ENCODE results near the gene CRYL1.

CRYL1 gene

DNA sequence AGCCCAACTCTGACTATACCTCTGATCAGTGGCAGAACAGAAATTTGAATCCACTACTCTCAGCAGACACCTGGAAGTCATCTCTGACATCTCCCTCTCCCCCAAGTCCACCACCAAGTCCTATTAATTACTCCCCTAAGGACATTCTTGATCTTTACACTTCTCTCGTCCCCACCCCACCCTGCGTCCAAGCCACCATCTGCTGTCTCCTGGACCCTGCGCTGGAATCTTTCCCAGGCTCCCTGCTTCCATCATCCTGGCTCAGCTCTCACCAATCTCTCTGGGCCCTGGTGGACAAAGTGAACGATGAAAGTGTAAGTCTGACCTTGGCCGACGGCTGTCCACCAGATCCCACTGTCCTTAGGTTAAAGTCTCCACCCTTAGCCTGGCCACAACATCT lies 147.9 kb downstream of the CRYL1 start:
- Histone ChIP-seq H2AK5ac (ENCODE audit: low read depth, low read length) (no peak overlapping the region), H2AFZ (ENCODE audit: low read length) (no peak overlapping the region), H2BK120ac (ENCODE audit: low read depth, low read length) (no peak overlapping the region), H3K4me3 (ENCODE audit: low read length in 2 of 2) (no peak overlapping the region), H2BK12ac (ENCODE audit: low read length) (no peak overlapping the region), H4K91ac (ENCODE audit: low read depth, low read length, poor library complexity) (no peak overlapping the region), H3K27ac (replicated peaks; ENCODE audit: low read length) (no peak overlapping the region), H3K4me2 (ENCODE audit: insufficient read depth, low read length, poor library complexity, severe bottlenecking) (no peak overlapping the region), H4K8ac (ENCODE audit: low read depth, low read length) (no peak overlapping the region), H3K9ac (ENCODE audit: low read depth, low read length, poor library complexity) (peak overlapping the region; percentile 12), H3K9me3 (replicated peaks in 1 of 2; ENCODE audit: control insufficient read depth in 2 of 2, insufficient read depth in 1 of 2, low read depth in 1 of 2, low read length in 2 of 2) (no peaks in the 10 kb centered on the region), H3K14ac (ENCODE audit: low read length) (no peak overlapping the region), H3K27me3 (ENCODE audit: control insufficient read depth in 3 of 3, insufficient read depth in 3 of 3, low read depth in 1 of 3, low read length in 3 of 3) (no peaks in the 10 kb centered on the region), H2BK5ac (ENCODE audit: low read length) (no peak overlapping the region), H3K79me1 (ENCODE audit: low read depth, low read length) (no peaks in the 10 kb centered on the region), H3K4ac (ENCODE audit: low read length) (no peak overlapping the region), H3K4me1 (ENCODE audit: control insufficient read depth in 2 of 2, insufficient read depth in 1 of 2, low read depth in 1 of 2, low read length in 2 of 2) (peaks cover 0 to 3% of the 10 kb centered on the region in 2 donors), H2BK15ac (ENCODE audit: low read length) (no peak overlapping the region), H3K18ac (ENCODE audit: low read length) (no peak overlapping the region), H3K36me3 (replicated peaks in 1 of 2; ENCODE audit: control insufficient read depth in 2 of 2, insufficient read depth in 2 of 2, low read length in 2 of 2) (no peaks in the 10 kb centered on the region), H3K23ac (ENCODE audit: low read depth, low read length, poor library complexity) (no peak overlapping the region)
- no CpG with 5 or more reads among the region's 6 CpGs for WGBS, 2 donors (ENCODE audit: extremely low coverage in 2 of 2, insufficient read length in 2 of 2, insufficient replicate concordance in 1 of 2)
- DNase-seq (ENCODE audit: low spot score) = no peak

DNA sequence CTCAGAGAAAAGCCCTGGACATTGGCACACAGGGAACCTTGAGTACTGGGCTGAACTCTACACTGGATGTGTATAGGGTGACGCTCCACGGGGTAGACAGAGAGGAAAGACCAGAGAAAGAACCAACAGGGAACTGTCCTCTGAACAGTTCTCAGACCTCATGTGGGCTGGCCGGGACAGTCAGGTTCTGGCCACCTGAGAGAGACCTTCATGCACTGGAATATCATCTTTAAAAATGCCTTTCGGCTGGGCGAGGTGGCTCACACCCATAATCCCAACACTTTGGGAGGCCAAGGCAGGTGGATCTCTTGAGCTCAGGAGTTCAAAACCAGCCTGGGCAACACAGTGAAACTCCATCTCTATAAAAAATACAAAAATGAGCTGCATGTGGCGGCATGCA lies 149.8 kb downstream of the CRYL1 start:
- Histone ChIP-seq H4K91ac (ENCODE audit: low read depth, low read length, poor library complexity) (no peak overlapping the region), H2AFZ (ENCODE audit: low read length) (no peak overlapping the region), H3K27me3 (ENCODE audit: control insufficient read depth in 3 of 3, insufficient read depth in 3 of 3, low read depth in 1 of 3, low read length in 3 of 3) (no peaks in the 10 kb centered on the region), H2BK15ac (ENCODE audit: low read length) (no peak overlapping the region), H2BK12ac (ENCODE audit: low read length) (no peak overlapping the region), H3K79me1 (ENCODE audit: low read depth, low read length) (no peaks in the 10 kb centered on the region), H3K27ac (replicated peaks; ENCODE audit: low read length) (no peak overlapping the region), H3K9ac (ENCODE audit: low read depth, low read length, poor library complexity) (no peak overlapping the region), H3K36me3 (replicated peaks in 1 of 2; ENCODE audit: control insufficient read depth in 2 of 2, insufficient read depth in 2 of 2, low read length in 2 of 2) (no peaks in the 10 kb centered on the region), H3K4me2 (ENCODE audit: insufficient read depth, low read length, poor library complexity, severe bottlenecking) (no peak overlapping the region), H3K4me1 (ENCODE audit: control insufficient read depth in 2 of 2, insufficient read depth in 1 of 2, low read depth in 1 of 2, low read length in 2 of 2) (peaks cover 0 to 5% of the 10 kb centered on the region in 2 donors), H4K8ac (ENCODE audit: low read depth, low read length) (no peak overlapping the region), H3K9me3 (replicated peaks in 1 of 2; ENCODE audit: control insufficient read depth in 2 of 2, insufficient read depth in 1 of 2, low read depth in 1 of 2, low read length in 2 of 2) (no peaks in the 10 kb centered on the region), H2AK5ac (ENCODE audit: low read depth, low read length) (no peak overlapping the region), H2BK5ac (ENCODE audit: low read length) (no peak overlapping the region), H3K4me3 (ENCODE audit: low read length in 2 of 2) (no peak overlapping the region), H3K14ac (ENCODE audit: low read length) (no peak overlapping the region), H3K23ac (ENCODE audit: low read depth, low read length, poor library complexity) (no peak overlapping the region), H2BK120ac (ENCODE audit: low read depth, low read length) (no peak overlapping the region), H3K4ac (ENCODE audit: low read length) (no peak overlapping the region), H3K18ac (ENCODE audit: low read length) (no peak overlapping the region)
- no CpG with 5 or more reads among the region's 6 CpGs for WGBS, 2 donors (ENCODE audit: extremely low coverage in 2 of 2, insufficient read length in 2 of 2, insufficient replicate concordance in 1 of 2)
- DNase-seq (ENCODE audit: low spot score) = no peak

DNA sequence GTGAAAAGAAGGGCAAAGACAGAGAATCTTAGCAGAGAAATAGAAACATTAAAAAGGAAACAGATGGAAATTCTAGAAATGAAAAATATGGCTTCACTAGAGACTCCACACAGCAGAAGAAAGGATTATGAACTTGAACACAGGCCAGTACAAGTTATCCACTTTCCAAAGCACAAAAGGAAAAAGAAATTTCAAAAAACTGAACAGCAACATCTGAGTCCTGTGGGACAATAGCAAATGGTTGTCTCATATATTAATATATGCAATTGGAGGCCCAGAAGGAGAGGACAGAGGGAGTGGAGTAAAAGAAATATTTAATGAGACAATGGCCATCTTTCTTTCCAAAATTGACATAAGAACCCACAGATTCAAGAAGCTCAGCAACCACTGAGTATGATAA lies 151.8 kb downstream of the CRYL1 start:
- no peak overlapping the region for H2BK15ac ChIP-seq (ENCODE audit: low read length)
- H3K27ac ChIP-seq (replicated peaks; ENCODE audit: low read length) = no peak overlapping the region
- H3K9ac ChIP-seq (ENCODE audit: low read depth, low read length, poor library complexity) = no peak overlapping the region
- no peaks in the 10 kb centered on the region for H3K27me3 ChIP-seq (ENCODE audit: control insufficient read depth in 3 of 3, insufficient read depth in 3 of 3, low read depth in 1 of 3, low read length in 3 of 3)
- no peak overlapping the region for H2AFZ ChIP-seq (ENCODE audit: low read length)
- H2BK12ac ChIP-seq (ENCODE audit: low read length) = no peak overlapping the region
- no peak overlapping the region for H3K14ac ChIP-seq (ENCODE audit: low read length)
- DNase-seq (ENCODE audit: low spot score) = no peak
- no peak overlapping the region for H3K23ac ChIP-seq (ENCODE audit: low read depth, low read length, poor library complexity)
- no peaks in the 10 kb centered on the region for H3K36me3 ChIP-seq (replicated peaks in 1 of 2; ENCODE audit: control insufficient read depth in 2 of 2, insufficient read depth in 2 of 2, low read length in 2 of 2)
- no peak overlapping the region for H2BK120ac ChIP-seq (ENCODE audit: low read depth, low read length)
- no peak overlapping the region for H3K4me3 ChIP-seq (ENCODE audit: low read length in 2 of 2)
- H3K4me1 ChIP-seq (ENCODE audit: control insufficient read depth in 2 of 2, insufficient read depth in 1 of 2, low read depth in 1 of 2, low read length in 2 of 2) = peaks cover 0 to 5% of the 10 kb centered on the region in 2 donors
- H4K8ac ChIP-seq (ENCODE audit: low read depth, low read length) = no peak overlapping the region
- no peak overlapping the region for H3K4me2 ChIP-seq (ENCODE audit: insufficient read depth, low read length, poor library complexity, severe bottlenecking)
- H3K4ac ChIP-seq (ENCODE audit: low read length) = no peak overlapping the region
- H2BK5ac ChIP-seq (ENCODE audit: low read length) = no peak overlapping the region
- H3K18ac ChIP-seq (ENCODE audit: low read length) = no peak overlapping the region
- H3K9me3 ChIP-seq (replicated peaks in 1 of 2; ENCODE audit: control insufficient read depth in 2 of 2, insufficient read depth in 1 of 2, low read depth in 1 of 2, low read length in 2 of 2) = no peaks in the 10 kb centered on the region
- no peaks in the 10 kb centered on the region for H3K79me1 ChIP-seq (ENCODE audit: low read depth, low read length)
- no peak overlapping the region for H4K91ac ChIP-seq (ENCODE audit: low read depth, low read length, poor library complexity)
- no peak overlapping the region for H2AK5ac ChIP-seq (ENCODE audit: low read depth, low read length)

DNA sequence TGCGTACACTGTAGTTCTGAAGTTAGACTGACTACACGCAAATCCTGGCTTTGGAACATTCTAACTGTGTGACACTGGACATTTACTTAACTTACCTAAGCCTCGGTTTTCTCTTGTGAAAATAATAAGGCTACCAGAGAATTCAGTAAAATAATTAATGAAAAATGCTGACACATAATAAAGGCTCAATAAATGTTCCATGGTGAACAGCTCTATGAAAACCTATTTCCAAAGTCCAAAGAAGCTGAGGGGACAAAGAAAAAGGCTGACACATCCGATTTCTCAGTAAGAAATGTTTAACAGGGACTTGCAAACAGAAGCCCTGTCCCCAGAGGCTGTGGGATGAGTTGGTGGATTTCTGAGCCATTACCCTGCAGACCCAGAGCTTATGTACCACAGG lies 153.8 kb downstream of the CRYL1 start:
- no peak overlapping the region for H3K18ac ChIP-seq (ENCODE audit: low read length)
- H4K91ac ChIP-seq (ENCODE audit: low read depth, low read length, poor library complexity) = no peak overlapping the region
- no peak overlapping the region for H2BK12ac ChIP-seq (ENCODE audit: low read length)
- H3K4me1 ChIP-seq (ENCODE audit: control insufficient read depth in 2 of 2, insufficient read depth in 1 of 2, low read depth in 1 of 2, low read length in 2 of 2) = peaks cover 0 to 2% of the 10 kb centered on the region in 2 donors
- H3K9ac ChIP-seq (ENCODE audit: low read depth, low read length, poor library complexity) = no peak overlapping the region
- no peak overlapping the region for H3K4me2 ChIP-seq (ENCODE audit: insufficient read depth, low read length, poor library complexity, severe bottlenecking)
- no peak overlapping the region for H4K8ac ChIP-seq (ENCODE audit: low read depth, low read length)
- H3K27ac ChIP-seq (replicated peaks; ENCODE audit: low read length) = no peak overlapping the region
- no peak for DNase-seq (ENCODE audit: low spot score)
- no peaks in the 10 kb centered on the region for H3K36me3 ChIP-seq (replicated peaks in 1 of 2; ENCODE audit: control insufficient read depth in 2 of 2, insufficient read depth in 2 of 2, low read length in 2 of 2)
- H3K9me3 ChIP-seq (replicated peaks in 1 of 2; ENCODE audit: control insufficient read depth in 2 of 2, insufficient read depth in 1 of 2, low read depth in 1 of 2, low read length in 2 of 2) = no peaks in the 10 kb centered on the region
- no peak overlapping the region for H3K4ac ChIP-seq (ENCODE audit: low read length)
- H2BK15ac ChIP-seq (ENCODE audit: low read length) = no peak overlapping the region
- H2AK5ac ChIP-seq (ENCODE audit: low read depth, low read length) = no peak overlapping the region
- H2BK5ac ChIP-seq (ENCODE audit: low read length) = no peak overlapping the region
- no peak overlapping the region for H3K23ac ChIP-seq (ENCODE audit: low read depth, low read length, poor library complexity)
- WGBS, 2 donors (ENCODE audit: extremely low coverage in 2 of 2, insufficient read length in 2 of 2, insufficient replicate concordance in 1 of 2) = no CpG with 5 or more reads among the region's 4 CpGs
- H2BK120ac ChIP-seq (ENCODE audit: low read depth, low read length) = no peak overlapping the region
- no peak overlapping the region for H3K4me3 ChIP-seq (ENCODE audit: low read length in 2 of 2)
- no peaks in the 10 kb centered on the region for H3K27me3 ChIP-seq (ENCODE audit: control insufficient read depth in 3 of 3, insufficient read depth in 3 of 3, low read depth in 1 of 3, low read length in 3 of 3)
- no peak overlapping the region for H3K14ac ChIP-seq (ENCODE audit: low read length)
- no peaks in the 10 kb centered on the region for H3K79me1 ChIP-seq (ENCODE audit: low read depth, low read length)
- H2AFZ ChIP-seq (ENCODE audit: low read length) = no peak overlapping the region

All from neuronal stem cell (in vitro differentiated cells).